B cell (primary cell): ENCODE measurements around the gene CITED4.

ENCODE experiments used
- EZH2 ChIP-seq: IDR thresholded peaks from 2 replicates; pipeline ENCODE4 v1.6.1; 2012; ENCODE audit warnings: borderline replicate concordance, low read depth, mild to moderate bottlenecking, moderate library complexity, low read length; ENCODE audit not compliant: insufficient read depth, poor library complexity, severe bottlenecking
- TF ChIP-seq, protein P1 (sequence below): fragments of 200-600 bp; IDR thresholded peaks from one replicate; pipeline ENCODE4 v1.8.0; 2022; ENCODE audit warnings: antibody characterized with exemption, mild to moderate bottlenecking

GRCh38 chr1:40898431-40898901 is 36.3 kb upstream of the CITED4 start:
- TF ChIP-seq EZH2: no peak
- TF ChIP-seq, protein P1, sequence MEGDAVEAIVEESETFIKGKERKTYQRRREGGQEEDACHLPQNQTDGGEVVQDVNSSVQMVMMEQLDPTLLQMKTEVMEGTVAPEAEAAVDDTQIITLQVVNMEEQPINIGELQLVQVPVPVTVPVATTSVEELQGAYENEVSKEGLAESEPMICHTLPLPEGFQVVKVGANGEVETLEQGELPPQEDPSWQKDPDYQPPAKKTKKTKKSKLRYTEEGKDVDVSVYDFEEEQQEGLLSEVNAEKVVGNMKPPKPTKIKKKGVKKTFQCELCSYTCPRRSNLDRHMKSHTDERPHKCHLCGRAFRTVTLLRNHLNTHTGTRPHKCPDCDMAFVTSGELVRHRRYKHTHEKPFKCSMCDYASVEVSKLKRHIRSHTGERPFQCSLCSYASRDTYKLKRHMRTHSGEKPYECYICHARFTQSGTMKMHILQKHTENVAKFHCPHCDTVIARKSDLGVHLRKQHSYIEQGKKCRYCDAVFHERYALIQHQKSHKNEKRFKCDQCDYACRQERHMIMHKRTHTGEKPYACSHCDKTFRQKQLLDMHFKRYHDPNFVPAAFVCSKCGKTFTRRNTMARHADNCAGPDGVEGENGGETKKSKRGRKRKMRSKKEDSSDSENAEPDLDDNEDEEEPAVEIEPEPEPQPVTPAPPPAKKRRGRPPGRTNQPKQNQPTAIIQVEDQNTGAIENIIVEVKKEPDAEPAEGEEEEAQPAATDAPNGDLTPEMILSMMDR: no peak
